ENCODE data around the gene SLC15A4. TPM values are rescaled to one million over a fixed set of nuclear protein-coding genes. Genes with fewer than 3 reads are reported as not detected.

SLC15A4 gene
- total and polyA plus RNA-seq, 9 of the 15 experiments (the other 6 are each of a cell fraction or from before 2014, with no cell fraction given): 5.5 to 20.8 (median 10.1) TPM

DNA sequence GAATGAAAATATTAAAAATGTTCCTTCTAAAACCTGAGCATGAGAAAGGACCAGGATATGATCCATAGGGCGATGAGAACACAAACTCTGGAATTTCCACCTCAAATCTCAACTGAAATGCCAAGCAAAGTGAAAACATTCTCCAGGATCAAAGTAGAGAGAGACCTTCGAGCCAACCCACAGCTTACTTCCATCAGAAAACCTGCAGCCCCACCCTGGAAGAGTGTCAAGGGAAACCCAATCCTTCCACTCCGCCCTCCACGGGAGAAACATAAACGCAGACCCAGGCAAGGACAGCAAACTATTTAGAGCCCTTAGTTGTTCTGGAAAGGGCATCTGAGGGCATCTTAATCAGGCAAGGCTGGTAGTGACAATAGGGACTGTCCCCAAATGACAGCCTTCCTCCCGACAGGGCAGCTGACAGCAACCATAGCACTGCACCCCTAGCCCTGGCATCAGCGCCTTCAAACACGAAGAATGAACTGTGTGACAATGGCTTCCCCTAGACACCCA is 21.8 kb downstream of the SLC15A4 start:
- ATAC-seq (no peak), FAIRE-seq (no peak), DNase-seq (ENCODE audit: extremely low read depth in 1 of 4, low spot score in 3 of 4) (no peak)
- ChIA-PET CTCF (ENCODE audit: low intra/inter-chr PET ratio) (no interaction called here), POLR2A (no interaction called here)
- Histone ChIP-seq H2AFZ (ENCODE audit: low read depth, low read length) (no peak overlapping the region), H3K4me1 (replicated peaks in 1 of 2; ENCODE audit: control insufficient read depth in 2 of 2, insufficient read depth in 2 of 2, low read length in 2 of 2) (no peaks in the 10 kb centered on the region), H3K79me2 (ENCODE audit: control insufficient read depth, insufficient read depth, low read length) (peaks cover 6% of the 10 kb centered on the region; the same call in 2 of the 3 replicates), H3K4me2 (ENCODE audit: insufficient read depth, low read length) (no peak overlapping the region), H3K36me3 (ENCODE audit: control insufficient read depth, insufficient read depth, low read length) (peaks cover 59% of the 10 kb centered on the region; the same call in 2 of the 3 replicates), H4K20me1 (replicated peaks; ENCODE audit: control insufficient read depth, insufficient read depth, low read length) (no peaks in the 10 kb centered on the region; the same call in 1 of the 2 replicates), H3K27ac (ENCODE audit: extremely low read depth, low read depth, low read length) (no peak overlapping the region), H3K27me3 (ENCODE audit: control insufficient read depth in 2 of 2, insufficient read depth in 2 of 2, low read length in 2 of 2) (no peaks in the 10 kb centered on the region), H3K9ac (ENCODE audit: insufficient read depth in 1 of 2, low read depth in 2 of 2, low read length in 2 of 2) (no peak overlapping the region), H3K9me3 (replicated peaks; ENCODE audit: control insufficient read depth, insufficient read depth, low read depth, low read length) (no peaks in the 10 kb centered on the region), H3K9me1 (ENCODE audit: control insufficient read depth, insufficient read depth, low read length) (no peaks in the 10 kb centered on the region), H3K4me3 (no peak overlapping the region)
- BruUV-seq (replicated peaks): no TSS peak
- intact Hi-C loops (cut with micrococcal nuclease): no loop called here
- WGBS (ENCODE audit: insufficient coverage, low coverage, missing lambda C conversion rate): 94% methylated on average over 8 of the region's 8 CpGs
- TF ChIP-seq SIRT6 (IDR thresholded peaks at IDR 0.05; ENCODE audit: low read depth, low read length) (no peak), ZNF584 (CRISPR knock-in tag; IDR thresholded peaks at IDR 0.05; ENCODE audit: low read depth) (no peak), POLR2A (conservative IDR thresholded peaks at IDR 0.05) (no peak), TEAD4 (IDR thresholded peaks at IDR 0.05; ENCODE audit: low read length) (no peak), TEAD4 (CRISPR knock-in tag; IDR thresholded peaks at IDR 0.05; ENCODE audit: borderline replicate concordance) (no peak), KAT8 (IDR thresholded peaks at IDR 0.05; ENCODE audit: low read depth) (no peak)
- TF ChIP-seq, protein P1, sequence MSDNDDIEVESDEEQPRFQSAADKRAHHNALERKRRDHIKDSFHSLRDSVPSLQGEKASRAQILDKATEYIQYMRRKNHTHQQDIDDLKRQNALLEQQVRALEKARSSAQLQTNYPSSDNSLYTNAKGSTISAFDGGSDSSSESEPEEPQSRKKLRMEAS (CRISPR knock-in tag; IDR thresholded peaks at IDR 0.05): no peak
- TF ChIP-seq, protein P2, sequence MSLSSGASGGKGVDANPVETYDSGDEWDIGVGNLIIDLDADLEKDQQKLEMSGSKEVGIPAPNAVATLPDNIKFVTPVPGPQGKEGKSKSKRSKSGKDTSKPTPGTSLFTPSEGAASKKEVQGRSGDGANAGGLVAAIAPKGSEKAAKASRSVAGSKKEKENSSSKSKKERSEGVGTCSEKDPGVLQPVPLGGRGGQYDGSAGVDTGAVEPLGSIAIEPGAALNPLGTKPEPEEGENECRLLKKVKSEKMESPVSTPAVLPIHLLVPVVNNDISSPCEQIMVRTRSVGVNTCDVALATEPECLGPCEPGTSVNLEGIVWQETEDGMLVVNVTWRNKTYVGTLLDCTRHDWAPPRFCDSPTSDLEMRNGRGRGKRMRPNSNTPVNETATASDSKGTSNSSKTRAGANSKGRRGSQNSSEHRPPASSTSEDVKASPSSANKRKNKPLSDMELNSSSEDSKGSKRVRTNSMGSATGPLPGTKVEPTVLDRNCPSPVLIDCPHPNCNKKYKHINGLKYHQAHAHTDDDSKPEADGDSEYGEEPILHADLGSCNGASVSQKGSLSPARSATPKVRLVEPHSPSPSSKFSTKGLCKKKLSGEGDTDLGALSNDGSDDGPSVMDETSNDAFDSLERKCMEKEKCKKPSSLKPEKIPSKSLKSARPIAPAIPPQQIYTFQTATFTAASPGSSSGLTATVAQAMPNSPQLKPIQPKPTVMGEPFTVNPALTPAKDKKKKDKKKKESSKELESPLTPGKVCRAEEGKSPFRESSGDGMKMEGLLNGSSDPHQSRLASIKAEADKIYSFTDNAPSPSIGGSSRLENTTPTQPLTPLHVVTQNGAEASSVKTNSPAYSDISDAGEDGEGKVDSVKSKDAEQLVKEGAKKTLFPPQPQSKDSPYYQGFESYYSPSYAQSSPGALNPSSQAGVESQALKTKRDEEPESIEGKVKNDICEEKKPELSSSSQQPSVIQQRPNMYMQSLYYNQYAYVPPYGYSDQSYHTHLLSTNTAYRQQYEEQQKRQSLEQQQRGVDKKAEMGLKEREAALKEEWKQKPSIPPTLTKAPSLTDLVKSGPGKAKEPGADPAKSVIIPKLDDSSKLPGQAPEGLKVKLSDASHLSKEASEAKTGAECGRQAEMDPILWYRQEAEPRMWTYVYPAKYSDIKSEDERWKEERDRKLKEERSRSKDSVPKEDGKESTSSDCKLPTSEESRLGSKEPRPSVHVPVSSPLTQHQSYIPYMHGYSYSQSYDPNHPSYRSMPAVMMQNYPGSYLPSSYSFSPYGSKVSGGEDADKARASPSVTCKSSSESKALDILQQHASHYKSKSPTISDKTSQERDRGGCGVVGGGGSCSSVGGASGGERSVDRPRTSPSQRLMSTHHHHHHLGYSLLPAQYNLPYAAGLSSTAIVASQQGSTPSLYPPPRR (CRISPR knock-in tag; IDR thresholded peaks at IDR 0.05; ENCODE audit: borderline replicate concordance): no peak
- in situ Hi-C loops (cut with MboI): no loop called here
